Activated CD8-positive, alpha-beta memory T cell treated with anti-CD3 and anti-CD28 coated beads for 1 hour (primary cell): ENCODE data around the gene STEAP4.

Experiments used
- DNase-seq, 2 donors: peaks; one replicate each; pipeline ENCODE4 v3.0.0-alpha.2; 2020; ENCODE audit warnings: low read depth in 1 of 2; ENCODE audit errors: extremely low read depth in 1 of 2

The STEAP4 gene

DNA sequence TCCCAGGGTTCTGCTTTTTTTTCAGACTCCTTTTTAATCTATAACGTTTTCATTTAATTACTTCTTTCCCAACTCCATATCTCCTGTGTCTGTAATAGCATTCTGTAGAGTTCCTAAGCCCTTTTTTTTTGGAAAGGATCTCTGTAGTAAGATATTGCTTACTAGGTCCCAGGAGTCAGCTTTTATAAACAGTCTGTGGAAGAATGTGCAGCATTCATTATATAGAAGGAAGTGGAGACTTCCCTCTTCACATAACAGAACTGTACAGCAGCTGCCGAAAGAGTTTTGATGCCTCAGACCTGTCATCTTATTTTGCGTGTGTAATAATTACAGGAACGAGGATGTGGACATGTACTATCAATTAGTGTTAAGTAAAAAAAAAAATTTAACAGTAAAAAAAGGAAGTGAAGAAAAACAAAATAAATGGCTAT, 7.4 kb upstream of the STEAP4 start:
- DNase-seq: no peak

GRCh38 chr7:88312061-88312663, 5.5 kb upstream of the STEAP4 start:
- no peak for DNase-seq

GRCh38 chr7:88311675-88312036, 5.0 kb upstream of the STEAP4 start:
- DNase-seq: no peak

DNA sequence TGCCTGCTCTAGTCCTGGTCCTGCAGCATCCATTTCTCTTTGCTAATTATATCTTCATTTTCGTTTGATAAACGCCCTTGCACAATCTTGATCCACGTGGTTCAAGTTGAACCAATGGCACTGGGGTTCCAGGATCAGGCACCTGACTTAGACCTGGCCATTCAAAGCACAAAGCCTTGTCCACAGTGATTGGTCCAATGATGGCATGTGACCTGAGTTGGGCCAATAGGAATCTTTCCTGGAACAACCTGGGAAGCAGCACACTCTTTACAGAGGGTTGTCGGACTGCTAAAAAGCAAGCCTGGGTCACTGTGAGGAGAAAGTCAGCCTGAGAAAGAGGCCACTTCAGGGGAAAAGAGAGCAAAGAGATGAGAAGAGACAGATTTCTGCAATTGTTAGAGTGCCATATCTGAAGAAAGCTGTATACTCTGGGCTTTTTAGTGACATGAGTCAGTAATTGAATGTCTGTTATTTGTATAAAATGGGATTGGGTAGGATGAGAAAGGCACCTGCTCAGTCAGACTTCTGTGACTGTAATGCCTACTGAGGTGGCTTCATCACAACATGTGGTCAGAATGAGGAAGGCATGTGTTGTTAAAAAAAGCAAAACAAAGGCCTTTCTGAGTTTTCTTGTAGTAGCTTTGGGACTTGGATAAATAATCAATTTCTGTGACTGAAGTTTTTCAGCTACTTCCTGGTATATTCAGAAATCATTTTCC, 4.4 kb upstream of the STEAP4 start:
- no peak for DNase-seq

DNA sequence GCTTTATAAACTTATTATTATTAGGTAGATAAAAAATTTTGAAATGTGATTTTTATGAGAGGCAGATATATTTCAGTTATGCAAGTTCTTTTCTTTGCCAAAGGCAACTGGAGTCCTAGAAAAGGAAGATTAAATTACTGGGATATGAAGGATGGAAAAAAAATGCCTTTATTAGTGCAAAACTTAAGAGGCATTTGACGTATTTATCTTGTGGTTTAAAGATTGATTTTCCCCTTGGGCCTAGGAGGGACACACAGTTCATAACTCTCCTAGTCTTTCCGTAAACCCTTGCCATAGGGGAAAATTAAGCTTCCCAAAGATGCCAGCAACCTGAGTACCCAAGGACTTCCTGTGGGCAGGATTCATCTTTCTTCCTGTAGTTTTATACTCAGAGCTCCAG, 3.1 kb upstream of the STEAP4 start:
- no peak for DNase-seq

- no peak for DNase-seq
Observed at GRCh38 chr7:88307823-88308222, 1.1 kb upstream of the STEAP4 start.

- DNase-seq: no peak
Observed at GRCh38 chr7:88307412-88307811, 718 bp upstream of the STEAP4 start.

DNA sequence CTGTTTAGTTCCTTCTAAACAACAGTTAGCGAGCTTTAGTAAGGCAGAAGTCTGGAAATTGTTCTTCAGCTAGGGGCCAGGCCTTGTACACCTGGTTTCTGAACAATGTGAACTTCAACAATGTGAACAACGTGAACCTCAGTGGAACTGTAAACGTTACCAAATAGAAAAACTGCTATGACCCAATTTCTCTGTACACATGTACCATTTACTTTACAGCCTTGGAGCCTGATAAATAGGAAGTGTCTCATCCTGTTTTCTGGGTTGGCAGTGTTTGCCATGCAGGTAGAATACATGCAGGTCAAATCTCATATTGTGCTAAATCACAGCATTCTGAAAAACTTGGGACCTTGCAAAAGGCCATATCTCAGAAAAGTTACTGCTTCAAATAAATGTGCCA, 1.6 kb downstream of the STEAP4 start:
- no peak for DNase-seq

- no peak for DNase-seq
Observed at GRCh38 chr7:88302486-88302885, 4.2 kb downstream of the STEAP4 start.

GRCh38 chr7:88301924-88302323, 4.8 kb downstream of the STEAP4 start:
- no peak for DNase-seq

DNA sequence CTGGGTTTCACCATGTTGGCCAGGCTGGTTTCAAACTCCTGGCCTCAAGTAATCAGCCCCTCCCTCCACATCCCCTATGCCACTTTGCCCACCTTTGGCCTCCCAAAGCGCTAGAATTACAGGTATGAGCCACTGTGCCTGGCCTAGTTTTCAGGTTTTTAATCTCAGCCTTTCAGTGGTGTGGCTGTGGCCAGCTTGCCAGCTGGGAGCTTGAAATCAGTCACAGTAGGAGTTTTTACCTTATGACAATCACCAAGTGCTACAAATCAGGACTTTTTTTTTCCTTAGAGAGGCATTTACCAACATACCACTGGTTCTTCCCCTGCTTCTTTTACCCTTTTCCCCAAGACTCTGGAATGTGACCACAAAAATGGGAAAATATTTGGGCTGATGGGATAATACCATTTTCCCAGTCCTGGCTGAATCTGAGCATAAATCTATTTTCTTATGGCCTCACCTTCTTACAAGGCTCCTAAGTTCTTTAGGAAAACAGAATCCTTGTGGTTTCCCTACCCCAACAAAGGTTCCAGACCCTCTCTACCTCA, 6.2 kb downstream of the STEAP4 start:
- DNase-seq: no peak

DNA sequence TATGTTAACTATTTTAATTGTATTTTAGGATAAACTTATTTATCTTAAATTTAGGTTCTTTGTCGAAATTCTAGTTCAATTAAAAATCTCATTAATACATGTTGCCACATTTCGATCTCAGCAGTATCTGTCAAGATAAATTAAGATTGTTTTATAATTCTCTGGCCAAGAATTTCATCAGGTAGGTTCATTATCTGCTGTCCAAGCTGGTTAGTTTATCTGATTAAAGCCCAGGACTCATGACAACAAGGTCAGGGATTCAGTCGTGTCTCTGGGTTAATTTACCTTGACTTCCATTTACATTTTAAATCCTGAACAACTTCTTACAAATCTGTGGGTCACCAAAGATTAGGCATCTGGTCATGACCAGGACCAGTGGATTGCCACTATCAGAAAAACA, 7.6 kb downstream of the STEAP4 start:
- DNase-seq: no peak

DNA sequence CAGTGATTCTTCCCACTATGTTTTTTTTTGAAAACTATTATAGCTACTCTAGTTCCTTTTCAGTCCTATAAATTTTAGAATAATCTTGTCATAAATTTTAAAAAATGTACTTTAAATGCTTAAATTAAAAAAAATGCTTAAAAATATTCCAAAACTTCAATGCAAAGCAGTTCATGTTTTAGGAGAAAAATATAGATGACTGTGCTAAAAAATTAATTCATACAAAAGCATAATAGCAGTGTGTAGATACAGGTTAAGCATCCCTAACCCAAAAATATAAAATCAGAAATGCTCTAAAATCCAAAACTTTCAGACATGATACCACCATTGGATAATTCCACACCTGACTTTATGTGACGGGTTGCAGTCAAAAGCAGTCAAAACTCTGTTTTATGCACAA, 12.8 kb downstream of the STEAP4 start:
- no peak for DNase-seq

DNA sequence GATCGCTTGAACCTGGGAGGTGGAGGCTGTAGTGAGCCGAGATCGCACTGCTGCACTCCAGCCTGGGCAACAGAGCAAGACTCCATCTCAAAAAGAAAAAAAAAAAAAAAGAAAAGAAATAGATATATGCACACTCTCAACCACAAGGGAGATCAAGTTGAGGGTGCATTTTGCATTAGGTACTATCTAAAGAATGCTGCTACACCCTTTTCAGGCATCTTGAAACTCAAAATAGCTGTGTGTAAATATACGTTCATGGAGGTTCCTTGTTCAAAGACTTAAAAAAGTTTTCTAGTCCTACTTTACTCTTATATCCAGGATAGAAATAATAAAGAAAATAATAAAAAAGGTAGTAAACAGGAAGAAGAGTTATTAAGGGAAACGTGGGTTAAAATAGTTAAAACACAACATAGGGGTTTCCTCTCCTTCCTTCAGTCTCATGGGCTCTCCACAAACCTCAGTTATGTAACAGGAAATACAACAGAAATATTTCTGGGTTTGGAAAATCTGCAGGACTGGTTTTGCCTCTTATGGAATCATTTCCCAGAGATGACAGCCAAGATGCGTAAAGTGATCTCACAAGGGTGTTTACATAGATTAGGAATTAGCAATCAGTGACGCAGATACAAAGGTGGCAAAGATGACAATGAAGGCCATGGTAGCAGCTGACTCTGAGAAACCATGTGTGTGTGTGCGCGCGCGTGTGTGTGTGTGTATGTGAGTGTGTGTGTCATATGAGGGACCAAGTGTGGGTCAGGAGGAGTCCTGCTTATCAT, 15.1 kb downstream of the STEAP4 start:
- DNase-seq: no peak

- no peak for DNase-seq
Observed at GRCh38 chr7:88290491-88290890, 16.2 kb downstream of the STEAP4 start.

DNA sequence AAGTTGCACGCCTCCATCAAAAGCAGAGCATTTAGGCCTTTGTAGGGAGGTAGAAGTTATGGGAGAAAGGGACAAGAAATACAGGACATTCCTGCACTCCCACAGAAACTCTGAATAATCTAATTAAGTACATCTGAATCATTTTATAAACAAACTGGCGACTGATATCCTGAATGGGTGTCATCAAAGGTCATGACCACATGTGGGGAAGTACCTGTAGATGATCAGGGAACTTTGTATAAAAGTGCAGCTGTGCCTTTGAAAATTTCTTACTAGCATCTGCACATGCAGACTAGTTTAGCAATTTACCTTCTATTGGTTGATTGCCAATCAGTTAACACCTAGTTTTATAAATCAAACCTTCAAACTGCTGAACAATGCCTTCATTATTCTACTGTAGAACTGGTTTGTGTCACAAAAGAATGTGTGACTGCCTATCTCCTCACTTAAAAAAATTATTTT, 17.1 kb downstream of the STEAP4 start:
- no peak for DNase-seq

DNA sequence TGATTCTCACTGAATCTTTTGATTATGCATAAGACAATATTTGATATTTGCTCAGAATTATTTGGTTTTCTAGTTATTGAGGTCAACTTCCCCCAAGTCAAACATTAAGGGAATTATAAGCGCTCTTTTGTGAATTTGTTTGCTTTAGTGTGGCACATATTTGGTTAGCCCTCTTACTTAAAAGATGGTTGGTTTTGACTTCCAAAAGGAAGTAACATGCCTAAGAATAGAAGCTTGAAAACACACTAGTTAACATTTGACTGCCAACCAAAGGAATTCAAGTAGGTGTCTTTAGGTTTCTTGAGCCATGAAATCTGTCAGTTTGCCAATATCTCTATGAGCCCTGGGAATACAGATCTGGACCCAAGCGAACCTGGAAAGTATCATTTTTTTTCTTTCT, 24.9 kb downstream of the STEAP4 start:
- DNase-seq: no peak

- DNase-seq: no peak
Observed at GRCh38 chr7:88280801-88281200, 25.9 kb downstream of the STEAP4 start.

DNA sequence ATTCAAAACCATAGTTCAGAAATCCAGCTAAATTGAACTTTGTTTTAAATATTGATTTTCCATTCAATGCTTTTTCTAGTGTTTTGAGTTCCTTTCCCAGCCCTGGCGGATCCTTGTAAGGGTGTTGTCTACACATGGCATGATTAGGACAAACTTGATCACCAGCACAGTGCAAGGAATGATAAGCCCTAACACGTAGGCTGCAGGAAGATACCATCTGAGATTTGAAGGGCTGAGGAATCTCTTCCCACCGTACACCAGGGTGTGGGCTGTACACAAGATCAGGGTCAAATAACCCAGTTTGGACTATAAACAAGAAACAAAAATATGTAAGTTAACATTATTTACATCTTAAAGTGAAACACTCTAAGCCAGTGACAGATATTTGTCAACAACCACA, 27.4 kb downstream of the STEAP4 start:
- DNase-seq: no peak

- no peak for DNase-seq
Observed at GRCh38 chr7:88278881-88279280, 27.8 kb downstream of the STEAP4 start.

DNA sequence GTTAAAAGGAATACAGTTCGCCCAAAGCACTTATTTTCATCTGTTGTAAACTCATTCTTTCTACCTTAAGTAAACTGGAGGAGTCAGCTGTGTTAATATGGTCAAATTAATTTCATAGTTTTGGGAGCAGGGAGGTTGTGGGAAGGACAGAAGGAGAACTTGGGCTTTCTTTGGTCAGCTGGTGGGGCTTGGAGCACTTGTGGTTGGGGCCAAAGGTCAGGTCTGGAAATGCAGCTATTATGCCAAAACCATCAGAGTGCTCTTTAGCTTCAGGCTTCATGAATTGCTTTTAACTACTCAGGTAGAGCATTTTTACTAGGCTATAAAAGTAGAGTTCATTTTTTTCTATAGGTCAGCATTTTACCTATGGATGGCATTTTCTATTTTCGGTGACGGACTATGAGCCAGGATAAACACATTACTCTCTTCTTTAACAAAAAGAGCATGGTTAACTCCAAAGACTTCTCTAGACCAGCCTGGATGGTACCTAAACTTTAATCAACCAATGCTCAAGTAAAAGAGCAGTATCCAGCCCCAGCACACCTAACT, 30.0 kb downstream of the STEAP4 start:
- DNase-seq: no peak
